WTC11 (cell line): ENCODE results near the gene SUMF1. TPM values are rescaled to one million over a fixed set of nuclear protein-coding genes. Genes with fewer than 3 reads are reported as not detected.

Source experiments
- ATAC-seq: fragments of 200-7000 bp; cut with Tn5 transposase; 2 replicates; pipeline ENCODE4 v1.10.0; 2021; ENCODE audit warnings: mild to moderate bottlenecking, moderate library complexity
- CTCF ChIA-PET: fragments of 300-600 bp; sonication (Branson Sonifier 250); formaldehyde crosslinking; loops from one replicate; lab custom pipeline; 2021; ENCODE audit warnings: antibody characterized with exemption; lab: Charles Lee
- POLR2A ChIA-PET: fragments of 350-600 bp; sonication (Branson Sonifier 250); formaldehyde crosslinking; loops from one replicate; lab custom pipeline; 2021; ENCODE audit warnings: antibody characterized with exemption; lab: Charles Lee
- DNase-seq: peaks from one replicate; pipeline ENCODE4 v3.0.0; 2021; ENCODE audit warnings: low spot score
- H3K27ac Mint-ChIP-seq: 2 replicates; pipeline ENCODE4 v1.8.0; 2021; ENCODE audit warnings: mixed read lengths
- H3K27me3 Mint-ChIP-seq: 2 replicates; pipeline ENCODE4 v1.8.0; 2021; ENCODE audit warnings: low read depth, mild to moderate bottlenecking, moderate library complexity, mixed read lengths
- H3K36me3 Mint-ChIP-seq: 2 replicates; pipeline ENCODE4 v1.8.0; 2021; ENCODE audit warnings: mixed read lengths
- H3K4me1 Mint-ChIP-seq: 2 replicates; pipeline ENCODE4 v1.8.0; 2022; ENCODE audit warnings: mixed read lengths
- H3K4me3 Mint-ChIP-seq: 2 replicates; pipeline ENCODE4 v1.8.0; 2021; ENCODE audit warnings: mild to moderate bottlenecking, moderate library complexity, mixed read lengths
- H3K9me3 Mint-ChIP-seq: 2 replicates; pipeline ENCODE4 v1.8.0; 2021; ENCODE audit warnings: mixed read lengths
- ATF3 ChIP-seq: sonication (generic); formaldehyde crosslinking; conservative IDR thresholded peaks from 2 replicates; pipeline ENCODE4 v1.8.1; 2022; ENCODE audit warnings: mild to moderate bottlenecking, missing genetic modification reagents
- ATF6 ChIP-seq: sonication (generic); formaldehyde crosslinking; IDR thresholded peaks from 2 replicates; pipeline ENCODE4 v1.8.1; 2023; ENCODE audit warnings: mild to moderate bottlenecking, missing genetic modification reagents
- ERG ChIP-seq: fragments of 250-450 bp; sonication (Bioruptor Pico); IDR thresholded peaks from 2 replicates; pipeline ENCODE4 v1.8.0; 2021; ENCODE audit warnings: mild to moderate bottlenecking
- KAT7 ChIP-seq: sonication (generic); formaldehyde crosslinking; IDR thresholded peaks from 2 replicates; pipeline ENCODE4 v1.8.1; 2023; ENCODE audit warnings: missing genetic modification reagents, mild to moderate bottlenecking, borderline replicate concordance
- MLX ChIP-seq: sonication (generic); formaldehyde crosslinking; IDR thresholded peaks from 2 replicates; pipeline ENCODE4 v1.8.1; 2023; ENCODE audit warnings: mild to moderate bottlenecking, missing genetic modification reagents, moderate library complexity
- NR2C2 ChIP-seq: sonication (generic); formaldehyde crosslinking; IDR thresholded peaks from 2 replicates; pipeline ENCODE4 v1.8.0; 2022; ENCODE audit warnings: mild to moderate bottlenecking, missing genetic modification reagents
- NR3C1 ChIP-seq: sonication (generic); formaldehyde crosslinking; conservative IDR thresholded peaks from 2 replicates; pipeline ENCODE4 v1.8.1; 2023; ENCODE audit warnings: low read depth, mild to moderate bottlenecking, missing genetic modification reagents
- SP1 ChIP-seq: sonication (generic); formaldehyde crosslinking; conservative IDR thresholded peaks from 2 replicates; pipeline ENCODE4 v1.8.1; 2022; ENCODE audit warnings: missing genetic modification reagents
- ZNF396 ChIP-seq: fragments of 250-450 bp; sonication (Bioruptor Pico); IDR thresholded peaks from 2 replicates; pipeline ENCODE4 v1.8.0; 2021; ENCODE audit warnings: mild to moderate bottlenecking, moderate library complexity, borderline replicate concordance
- ZNF423 ChIP-seq: fragments of 250-450 bp; sonication (Bioruptor Pico); IDR thresholded peaks from 2 replicates; pipeline ENCODE4 v2.1.2; 2022; ENCODE audit warnings: mild to moderate bottlenecking, moderate library complexity
- ZNF532 ChIP-seq: fragments of 250-450 bp; sonication (Bioruptor Pico); IDR thresholded peaks from 2 replicates; pipeline ENCODE4 v1.9.0; 2021; ENCODE audit warnings: mild to moderate bottlenecking, borderline replicate concordance
- ZNF671 ChIP-seq: fragments of 250-450 bp; sonication (Bioruptor Pico); IDR thresholded peaks from 2 replicates; pipeline ENCODE4 v1.8.0; 2021; ENCODE audit warnings: mild to moderate bottlenecking
- total RNA-seq: library from RNA; stranded (reverse); gene quantifications from 3 replicates; pipeline ENCODE4 v1.2.3, GENCODE V29; 2021
- TF ChIP-seq, protein P1 (sequence below): fragments of 200-600 bp; IDR thresholded peaks from 2 replicates; pipeline ENCODE4 v1.8.0; 2022; ENCODE audit warnings: antibody characterized with exemption
- TF ChIP-seq, protein P2 (sequence below): fragments of 250-450 bp; sonication (Bioruptor Pico); IDR thresholded peaks from 2 replicates; pipeline ENCODE4 v1.9.0; 2021; ENCODE audit warnings: mild to moderate bottlenecking
- TF ChIP-seq, protein P3 (sequence below): sonication (generic); formaldehyde crosslinking; IDR thresholded peaks from 2 replicates; pipeline ENCODE4 v1.8.1; 2022; ENCODE audit warnings: low read depth, missing genetic modification reagents, borderline replicate concordance

Gene SUMF1
- total RNA-seq, 1 experiment from 2014 or later, result 10.4 TPM

GRCh38 chr3:4351164-4351855, 115.8 kb downstream of the SUMF1 start:
- POLR2A ChIA-PET, result interaction anchor here (0.7 kb wide), 1 partner anchor 382 kb away, joined by 3 read pairs; no protein-coding TSS in a partner anchor
- ATAC-seq, result no peak
- H3K36me3 Mint-ChIP-seq, result no peaks in the 10 kb centered on the region

DNA sequence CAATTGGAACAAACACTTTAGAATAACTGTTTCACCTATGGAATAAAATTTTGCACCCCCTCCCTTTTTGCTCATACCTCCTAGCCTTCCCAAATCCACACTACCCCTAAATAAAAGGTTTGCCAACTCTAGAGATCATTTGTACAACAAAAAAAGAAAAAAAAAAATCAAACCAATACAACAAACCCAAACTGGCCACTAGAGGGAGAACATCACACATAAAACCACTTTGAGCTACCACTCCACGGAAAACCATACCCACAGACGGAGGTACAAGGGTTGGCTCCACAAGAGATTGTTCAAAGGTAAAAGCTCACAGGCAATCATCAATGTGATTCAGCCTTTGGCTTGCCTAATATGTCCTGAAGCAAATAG, 116.3 kb downstream of the SUMF1 start:
- TF ChIP-seq, protein P1, sequence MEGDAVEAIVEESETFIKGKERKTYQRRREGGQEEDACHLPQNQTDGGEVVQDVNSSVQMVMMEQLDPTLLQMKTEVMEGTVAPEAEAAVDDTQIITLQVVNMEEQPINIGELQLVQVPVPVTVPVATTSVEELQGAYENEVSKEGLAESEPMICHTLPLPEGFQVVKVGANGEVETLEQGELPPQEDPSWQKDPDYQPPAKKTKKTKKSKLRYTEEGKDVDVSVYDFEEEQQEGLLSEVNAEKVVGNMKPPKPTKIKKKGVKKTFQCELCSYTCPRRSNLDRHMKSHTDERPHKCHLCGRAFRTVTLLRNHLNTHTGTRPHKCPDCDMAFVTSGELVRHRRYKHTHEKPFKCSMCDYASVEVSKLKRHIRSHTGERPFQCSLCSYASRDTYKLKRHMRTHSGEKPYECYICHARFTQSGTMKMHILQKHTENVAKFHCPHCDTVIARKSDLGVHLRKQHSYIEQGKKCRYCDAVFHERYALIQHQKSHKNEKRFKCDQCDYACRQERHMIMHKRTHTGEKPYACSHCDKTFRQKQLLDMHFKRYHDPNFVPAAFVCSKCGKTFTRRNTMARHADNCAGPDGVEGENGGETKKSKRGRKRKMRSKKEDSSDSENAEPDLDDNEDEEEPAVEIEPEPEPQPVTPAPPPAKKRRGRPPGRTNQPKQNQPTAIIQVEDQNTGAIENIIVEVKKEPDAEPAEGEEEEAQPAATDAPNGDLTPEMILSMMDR, result peak; percentile 76
- TF ChIP-seq ZNF532 (CRISPR knock-in tag), result no peak
- ChIA-PET POLR2A (interaction anchor here (0.7 kb wide), 1 partner anchor 383 kb away, joined by 3 read pairs; no protein-coding TSS in a partner anchor), CTCF (interaction anchor here (0.6 to 2.4 kb wide), 30 partner anchors 8 to 653 kb away, joined by 3 to 36 read pairs (median 4); partner anchors contain the start of genes BHLHE40, ITPR1 and SUMF1)
- no peak overlapping the region for H3K4me3 Mint-ChIP-seq
- H3K9me3 Mint-ChIP-seq, result peaks cover 7% of the 10 kb centered on the region; the same call in 1 of the 2 replicates
- no peak for DNase-seq
- no peaks in the 10 kb centered on the region for H3K4me1 Mint-ChIP-seq
- H3K36me3 Mint-ChIP-seq, result no peaks in the 10 kb centered on the region
- no peaks in the 10 kb centered on the region for H3K27me3 Mint-ChIP-seq
- no peak overlapping the region for H3K27ac Mint-ChIP-seq
- 0 out of 2 replicates have a peak, but pooled peaks have one; percentile 26 for ATAC-seq

More at GRCh38 chr3:4351164-4351855, 115.8 kb downstream of the SUMF1 start:
- no peak for TF ChIP-seq NR2C2 (CRISPR knock-in tag)
- TF ChIP-seq ERG (CRISPR knock-in tag), result no peak
- TF ChIP-seq, protein P2, sequence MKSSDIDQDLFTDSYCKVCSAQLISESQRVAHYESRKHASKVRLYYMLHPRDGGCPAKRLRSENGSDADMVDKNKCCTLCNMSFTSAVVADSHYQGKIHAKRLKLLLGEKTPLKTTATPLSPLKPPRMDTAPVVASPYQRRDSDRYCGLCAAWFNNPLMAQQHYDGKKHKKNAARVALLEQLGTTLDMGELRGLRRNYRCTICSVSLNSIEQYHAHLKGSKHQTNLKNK, result no peak
- no peak for TF ChIP-seq ATF6 (CRISPR knock-in tag)
- Mint-ChIP-seq H3K4me1 (no peaks in the 10 kb centered on the region), H3K9me3 (peaks cover 7% of the 10 kb centered on the region; the same call in 1 of the 2 replicates), H3K27me3 (no peaks in the 10 kb centered on the region), H3K4me3 (no peak overlapping the region), H3K27ac (no peak overlapping the region)
- DNase-seq, result no peak
- CTCF ChIA-PET, result interaction anchor here (0.6 to 2.4 kb wide), 27 partner anchors 9 to 627 kb away, joined by 3 to 36 read pairs (median 4); partner anchors contain the start of genes BHLHE40, ITPR1 and SUMF1

- peak overlapping the region; percentile 73 for H3K27ac Mint-ChIP-seq
- DNase-seq (no peak), ATAC-seq (peak; percentile 34)
- H3K27me3 Mint-ChIP-seq, result no peaks in the 10 kb centered on the region; the same call in 1 of the 2 replicates
- TF ChIP-seq ZNF396 (CRISPR knock-in tag) (no peak), ZNF671 (CRISPR knock-in tag) (no peak), ATF3 (CRISPR knock-in tag) (no peak), ZNF423 (no peak), SP1 (no peak), KAT7 (CRISPR knock-in tag) (no peak), NR3C1 (CRISPR knock-in tag) (no peak), MLX (CRISPR knock-in tag) (no peak)
- TF ChIP-seq, protein P2, result no peak
- TF ChIP-seq, protein P3, sequence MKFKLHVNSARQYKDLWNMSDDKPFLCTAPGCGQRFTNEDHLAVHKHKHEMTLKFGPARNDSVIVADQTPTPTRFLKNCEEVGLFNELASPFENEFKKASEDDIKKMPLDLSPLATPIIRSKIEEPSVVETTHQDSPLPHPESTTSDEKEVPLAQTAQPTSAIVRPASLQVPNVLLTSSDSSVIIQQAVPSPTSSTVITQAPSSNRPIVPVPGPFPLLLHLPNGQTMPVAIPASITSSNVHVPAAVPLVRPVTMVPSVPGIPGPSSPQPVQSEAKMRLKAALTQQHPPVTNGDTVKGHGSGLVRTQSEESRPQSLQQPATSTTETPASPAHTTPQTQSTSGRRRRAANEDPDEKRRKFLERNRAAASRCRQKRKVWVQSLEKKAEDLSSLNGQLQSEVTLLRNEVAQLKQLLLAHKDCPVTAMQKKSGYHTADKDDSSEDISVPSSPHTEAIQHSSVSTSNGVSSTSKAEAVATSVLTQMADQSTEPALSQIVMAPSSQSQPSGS (CRISPR knock-in tag), result no peak
- CTCF ChIA-PET, result interaction anchor here (1.2 kb wide), 1 partner anchor 7 kb away, joined by 4 read pairs; no protein-coding TSS in a partner anchor
- no peak overlapping the region for H3K4me3 Mint-ChIP-seq
- no peaks in the 10 kb centered on the region for H3K36me3 Mint-ChIP-seq
- POLR2A ChIA-PET, result no interaction called here
- H3K4me1 Mint-ChIP-seq, result peaks cover 12% of the 10 kb centered on the region
- no peaks in the 10 kb centered on the region for H3K9me3 Mint-ChIP-seq
These were observed 123.8 kb downstream of the SUMF1 start for GRCh38 chr3:4343258-4343657.
